HG03064 (cell line): ENCODE results near the gene PHF21B.
"Not testable (repeated sequence)": the region's sequence is repeated elsewhere in the genome, so short reads cannot be mapped to it uniquely, and the experiment has no call there.

ENCODE experiments used
- ATAC-seq: cut with Tn5 transposase; IDR thresholded peaks from one replicate; pipeline ENCODE4 v1.9.1; 2021; ENCODE audit warnings: low read depth; ENCODE audit not compliant: unreplicated experiment

The PHF21B gene

DNA sequence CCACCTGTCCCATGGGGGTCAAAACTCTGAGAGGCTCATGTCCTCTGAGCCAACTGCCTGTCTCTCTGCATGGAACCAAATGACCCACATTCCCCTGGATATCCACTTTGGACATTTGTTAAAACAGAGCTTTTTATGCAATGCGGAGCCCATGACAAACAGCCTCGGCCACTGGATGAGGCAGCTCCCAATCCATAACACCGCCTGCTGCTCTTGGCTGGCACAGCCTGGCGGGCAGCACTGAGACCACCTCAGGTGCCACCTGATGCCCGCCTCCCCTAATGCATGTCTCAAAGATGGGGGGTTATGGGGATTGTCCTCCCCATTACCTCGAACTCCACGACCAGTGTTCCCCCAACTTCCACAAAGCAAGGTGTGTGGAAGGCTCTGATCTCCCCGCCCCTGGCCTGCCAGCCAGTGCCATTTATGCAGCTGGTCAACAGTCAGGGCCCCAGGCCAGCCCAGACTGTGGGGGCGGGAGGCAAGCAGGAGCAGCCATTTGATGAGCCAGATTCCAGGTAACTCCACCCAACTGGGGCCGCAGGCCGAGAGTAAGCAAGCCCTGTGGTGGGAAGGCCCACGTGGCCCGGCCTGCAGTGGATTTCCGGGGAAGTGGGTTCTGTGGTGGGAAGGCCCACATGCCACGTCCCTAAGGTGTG lies 84.2 kb downstream of the PHF21B start:
- ATAC-seq, result no peak

DNA sequence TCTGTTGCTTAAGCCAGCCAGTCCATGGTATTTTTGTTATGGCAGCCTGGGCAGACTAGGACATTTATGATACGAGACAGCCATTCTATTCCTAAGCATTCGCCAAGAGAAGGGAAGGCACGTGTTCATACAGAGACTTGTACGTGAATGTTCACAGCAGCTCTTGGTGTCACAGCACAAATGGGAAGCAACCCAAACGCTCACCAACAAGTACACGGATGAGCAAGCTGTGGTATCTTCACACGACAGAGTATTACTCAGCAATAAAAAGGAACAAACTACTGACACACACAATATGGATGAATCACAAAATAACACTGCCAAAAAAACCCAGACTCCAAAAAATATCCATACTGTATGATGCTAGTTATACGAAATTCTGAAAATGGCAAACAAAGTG lies 85.1 kb downstream of the PHF21B start:
- ATAC-seq, result no peak

- no peak for ATAC-seq
These were observed 85.7 kb downstream of the PHF21B start for GRCh38 chr22:44924098-44924497.

- ATAC-seq, result not testable (repeated sequence)
These were observed 88.0 kb downstream of the PHF21B start for GRCh38 chr22:44921766-44922165.

- ATAC-seq, result no peak
These were observed 89.6 kb downstream of the PHF21B start for GRCh38 chr22:44920183-44920582.

- ATAC-seq, result no peak
These were observed 90.1 kb downstream of the PHF21B start for GRCh38 chr22:44919691-44920090.

DNA sequence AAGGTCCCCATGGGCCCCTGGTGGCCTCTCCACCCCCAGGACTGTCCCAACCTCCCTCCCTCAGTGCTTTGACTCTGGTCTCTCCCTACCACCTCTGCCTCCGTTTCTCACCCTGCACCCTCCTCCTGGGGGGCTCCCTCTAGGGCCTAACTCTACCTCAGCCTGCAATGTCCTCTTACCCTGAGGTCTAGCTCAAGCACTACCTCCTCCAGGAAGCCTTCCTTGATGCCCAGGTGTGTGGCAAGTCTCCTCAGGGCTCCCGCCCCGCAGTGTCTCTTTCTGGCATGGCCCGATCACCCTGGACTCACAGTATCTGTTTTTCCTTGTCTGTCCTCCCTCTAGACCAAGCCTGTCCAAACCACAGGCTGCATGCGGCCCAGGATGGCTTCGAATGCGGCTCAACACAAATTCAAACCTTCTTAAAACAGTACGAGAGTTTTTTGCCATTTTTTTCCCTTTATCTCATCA lies 90.8 kb downstream of the PHF21B start:
- ATAC-seq, result no peak

- ATAC-seq, result no peak
These were observed 91.5 kb downstream of the PHF21B start for GRCh38 chr22:44918166-44918924.

GRCh38 chr22:44917372-44918165 lies 92.2 kb downstream of the PHF21B start:
- no peak for ATAC-seq

GRCh38 chr22:44916281-44917231 lies 93.2 kb downstream of the PHF21B start:
- no peak for ATAC-seq

- ATAC-seq, result no peak
These were observed 94.4 kb downstream of the PHF21B start for GRCh38 chr22:44915441-44915840.

- no peak for ATAC-seq
These were observed 95.6 kb downstream of the PHF21B start for GRCh38 chr22:44914026-44914721.

DNA sequence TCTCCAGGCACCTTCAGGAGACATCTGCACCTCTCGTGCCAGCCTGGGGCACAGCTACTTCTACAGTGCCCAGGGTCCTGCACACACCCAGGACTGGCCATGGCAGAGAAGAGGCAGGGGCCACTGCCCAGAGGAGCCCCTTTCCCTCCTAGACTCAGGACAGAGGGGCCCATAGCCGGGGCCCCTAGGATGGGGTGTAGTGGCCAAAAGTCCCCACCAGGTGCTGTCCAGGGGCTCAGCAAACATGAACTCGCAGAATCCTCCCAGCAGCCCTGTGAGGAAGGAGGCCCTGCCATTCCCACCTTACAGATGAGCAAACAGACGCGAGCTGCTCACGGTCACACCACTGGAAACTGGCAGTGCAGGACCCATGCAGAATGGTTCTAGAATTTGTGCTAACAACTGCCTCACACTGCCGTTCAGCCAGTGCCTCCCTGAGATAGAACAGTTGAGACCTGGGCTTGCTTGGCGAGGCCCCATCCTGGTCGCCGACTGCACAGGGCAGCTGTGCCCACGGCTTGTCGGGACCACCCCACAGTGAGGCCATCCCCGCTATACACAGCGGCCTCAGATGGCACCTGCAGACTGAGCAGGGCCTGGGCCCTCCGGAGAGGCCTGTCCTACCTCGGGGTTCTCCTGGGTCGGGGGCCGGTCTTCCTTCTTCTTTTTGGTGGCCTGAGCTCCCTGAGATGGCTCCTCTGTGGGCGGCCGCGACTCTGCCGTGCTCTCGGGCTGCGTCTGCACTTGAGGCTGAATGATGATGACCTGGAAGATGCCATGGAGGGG lies 96.4 kb downstream of the PHF21B start:
- ATAC-seq, result no peak

DNA sequence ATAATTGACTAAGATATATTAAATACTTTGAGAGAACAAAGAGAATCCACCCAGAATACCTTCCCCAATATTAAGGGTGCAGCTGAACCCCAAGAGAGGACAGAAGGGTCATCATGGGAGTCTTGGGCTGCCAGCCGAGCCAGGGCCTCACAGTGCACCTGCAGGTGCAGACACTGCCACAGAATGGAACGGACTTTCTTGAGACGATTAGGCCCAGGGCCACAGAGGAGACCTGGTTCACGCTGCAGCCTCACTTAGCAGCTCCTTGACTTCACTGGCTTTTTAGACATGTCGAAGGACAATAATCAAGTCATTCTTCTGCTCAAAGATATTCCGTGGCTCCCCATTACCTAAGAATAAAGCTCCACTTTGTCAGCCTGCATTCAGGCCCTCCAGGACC lies 100.6 kb downstream of the PHF21B start:
- ATAC-seq, result no peak

DNA sequence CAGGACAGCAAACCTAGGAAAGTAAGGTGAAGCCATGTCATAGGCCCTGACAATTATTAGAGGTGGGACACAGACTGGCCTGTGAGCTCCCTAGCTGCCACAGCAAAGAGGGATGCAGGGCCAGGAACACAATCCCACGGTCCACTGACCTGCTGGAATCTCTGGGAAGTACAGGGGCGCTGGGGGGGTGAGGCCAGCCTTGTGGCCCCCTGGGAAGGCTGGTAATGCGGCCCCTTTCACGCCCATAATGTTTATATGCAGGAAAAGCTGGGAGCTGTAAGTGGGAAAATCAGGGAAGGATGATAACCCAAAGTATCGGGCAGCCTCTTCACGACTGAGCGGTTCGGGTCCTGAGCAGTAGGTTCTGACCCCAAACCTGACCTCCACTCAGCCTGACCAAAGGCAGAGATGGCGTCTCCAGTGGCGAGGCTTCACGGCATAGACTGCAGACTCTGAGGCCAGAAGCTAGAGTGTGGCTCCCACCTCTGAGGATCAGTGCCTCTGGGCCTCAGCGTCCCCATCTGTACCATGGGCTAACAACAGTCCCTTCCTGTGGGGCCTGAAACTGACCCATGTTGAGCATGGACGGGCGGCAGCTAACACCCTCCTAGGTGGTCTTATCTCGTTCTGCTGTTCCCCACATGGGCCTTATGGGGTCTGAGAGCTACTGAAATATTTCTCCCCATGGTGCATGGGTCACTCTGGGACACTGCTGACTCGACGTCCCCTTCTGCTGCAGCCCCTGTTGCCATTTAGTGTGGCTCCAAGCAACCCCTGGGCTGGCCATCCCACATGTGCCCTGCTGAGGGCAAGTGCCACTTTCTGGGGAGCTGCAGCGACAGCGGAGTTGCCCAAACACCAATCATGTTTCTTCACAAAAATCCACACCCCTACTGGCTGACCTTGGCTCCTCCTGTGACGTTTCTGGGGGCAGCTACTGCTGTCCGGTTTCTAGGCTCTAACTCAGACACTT lies 101.8 kb downstream of the PHF21B start:
- ATAC-seq, result no peak

DNA sequence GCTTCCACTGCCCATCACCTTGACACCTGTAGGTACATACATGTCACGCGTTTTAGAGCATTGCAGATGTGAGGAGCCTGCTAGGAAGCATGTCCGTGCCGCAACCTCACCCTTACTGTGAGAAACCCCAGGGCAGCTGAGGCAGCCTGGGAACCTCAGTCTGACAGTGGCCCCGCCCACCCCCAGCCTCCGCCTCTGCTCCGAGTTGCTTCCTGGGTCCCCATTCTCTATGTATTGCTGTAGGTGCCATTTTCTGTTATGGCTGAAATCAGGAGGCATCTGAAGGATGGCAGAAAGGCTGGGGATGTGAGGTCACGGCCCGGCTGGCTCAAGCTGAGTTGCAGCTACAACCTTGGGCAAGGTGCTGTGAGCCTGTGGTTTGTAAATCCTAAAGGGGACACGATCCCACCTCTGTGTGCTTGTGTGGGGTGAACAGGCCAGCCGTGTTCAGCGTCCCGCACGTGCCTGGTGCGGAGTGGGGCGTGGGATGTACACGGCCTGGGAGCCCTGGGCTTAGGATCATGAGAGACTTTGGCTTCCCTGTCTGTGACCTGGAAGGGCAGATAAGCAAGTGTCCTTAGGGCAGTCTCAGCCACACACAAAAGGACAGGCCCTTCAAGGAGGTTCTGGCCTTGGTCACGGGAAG lies 102.7 kb downstream of the PHF21B start:
- ATAC-seq, result no peak

- no peak for ATAC-seq
These were observed 103.4 kb downstream of the PHF21B start for GRCh38 chr22:44906248-44906936.
